Coronary artery (tissue), 2 donors: ENCODE measurements around the gene HSDL1.

ENCODE experiments used
- DNase-seq: peaks from one replicate; pipeline ENCODE4 v3.0.0-alpha.2; 2017; ENCODE audit warnings: low spot score
- H3K27ac ChIP-seq, 2 donors: fragments of 200-600 bp; sonication (generic); one replicate each; pipeline ENCODE4 v1.5.1; 2016 to 2019
- H3K4me3 ChIP-seq: fragments of 200-600 bp; sonication (generic); 2 replicates; pipeline ENCODE4 v1.5.1; 2016; ENCODE audit warnings: mild to moderate bottlenecking, moderate library complexity
- TF ChIP-seq, protein P1 (sequence below): fragments of 200-600 bp; sonication (generic); IDR thresholded peaks from one replicate; pipeline ENCODE4 v1.5.1; 2019; ENCODE audit warnings: antibody characterized with exemption

Gene HSDL1

DNA sequence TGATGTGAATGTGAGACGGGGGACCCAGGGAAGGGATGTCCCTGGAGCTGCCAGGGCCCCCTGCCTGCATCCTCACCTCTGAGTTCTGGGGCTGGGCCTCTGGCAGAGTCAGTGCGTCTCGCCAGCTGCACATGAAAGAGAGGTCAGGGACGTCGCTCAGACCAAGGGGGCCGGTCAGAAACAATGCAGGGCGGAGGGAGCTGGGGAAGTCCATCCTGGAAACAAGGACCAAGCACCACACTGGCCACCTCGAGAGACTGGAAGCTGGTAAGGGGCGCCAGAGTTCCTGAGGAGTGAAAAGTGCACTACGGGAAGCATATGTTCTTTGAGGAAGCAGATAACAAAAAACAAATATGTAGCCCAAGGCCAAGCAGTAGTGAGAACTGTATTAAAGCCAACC, 39.8 kb upstream of the HSDL1 start:
- no peak overlapping the region for H3K27ac ChIP-seq
- DNase-seq, result peak; percentile 68
- TF ChIP-seq, protein P1, sequence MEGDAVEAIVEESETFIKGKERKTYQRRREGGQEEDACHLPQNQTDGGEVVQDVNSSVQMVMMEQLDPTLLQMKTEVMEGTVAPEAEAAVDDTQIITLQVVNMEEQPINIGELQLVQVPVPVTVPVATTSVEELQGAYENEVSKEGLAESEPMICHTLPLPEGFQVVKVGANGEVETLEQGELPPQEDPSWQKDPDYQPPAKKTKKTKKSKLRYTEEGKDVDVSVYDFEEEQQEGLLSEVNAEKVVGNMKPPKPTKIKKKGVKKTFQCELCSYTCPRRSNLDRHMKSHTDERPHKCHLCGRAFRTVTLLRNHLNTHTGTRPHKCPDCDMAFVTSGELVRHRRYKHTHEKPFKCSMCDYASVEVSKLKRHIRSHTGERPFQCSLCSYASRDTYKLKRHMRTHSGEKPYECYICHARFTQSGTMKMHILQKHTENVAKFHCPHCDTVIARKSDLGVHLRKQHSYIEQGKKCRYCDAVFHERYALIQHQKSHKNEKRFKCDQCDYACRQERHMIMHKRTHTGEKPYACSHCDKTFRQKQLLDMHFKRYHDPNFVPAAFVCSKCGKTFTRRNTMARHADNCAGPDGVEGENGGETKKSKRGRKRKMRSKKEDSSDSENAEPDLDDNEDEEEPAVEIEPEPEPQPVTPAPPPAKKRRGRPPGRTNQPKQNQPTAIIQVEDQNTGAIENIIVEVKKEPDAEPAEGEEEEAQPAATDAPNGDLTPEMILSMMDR, result no peak
- no peak overlapping the region for H3K4me3 ChIP-seq

DNA sequence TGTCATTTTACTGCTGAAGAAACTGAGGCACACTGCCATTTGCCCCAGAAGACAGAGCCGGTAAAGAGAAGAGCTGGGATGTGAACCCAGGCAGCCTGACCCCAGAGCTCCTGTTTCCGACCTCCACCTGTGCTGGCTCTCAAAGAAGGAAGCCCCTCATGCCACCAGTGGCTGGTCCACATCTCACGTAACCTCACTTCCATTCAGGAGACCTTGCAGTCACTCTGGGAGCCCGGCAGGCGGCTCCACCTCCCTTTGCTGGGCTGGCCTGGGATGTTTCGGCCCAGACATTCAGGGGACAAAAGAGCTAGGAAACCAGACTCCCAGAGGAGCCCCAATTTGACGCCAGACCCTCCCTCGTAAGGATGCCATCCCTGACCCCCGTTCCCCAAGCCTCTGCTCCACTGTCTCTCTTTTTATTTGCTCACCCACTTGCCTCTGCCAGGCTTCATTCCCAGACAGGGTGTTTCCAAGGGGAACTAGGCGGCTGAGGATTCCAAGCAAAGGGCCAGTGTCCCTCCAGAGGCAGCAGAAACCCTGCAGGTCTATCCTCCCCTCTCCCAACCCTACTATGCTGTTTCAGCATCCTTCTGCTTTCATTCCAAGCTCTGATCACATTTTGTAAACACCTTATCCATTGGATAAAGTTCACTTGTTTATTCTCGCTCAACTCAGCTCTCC, 39.1 kb upstream of the HSDL1 start:
- peak overlapping the region in 1 of 2 donors; percentile 26 for H3K27ac ChIP-seq
- peak; percentile 66 for DNase-seq
- H3K4me3 ChIP-seq, result no peak overlapping the region
- TF ChIP-seq, protein P1, result no peak

DNA sequence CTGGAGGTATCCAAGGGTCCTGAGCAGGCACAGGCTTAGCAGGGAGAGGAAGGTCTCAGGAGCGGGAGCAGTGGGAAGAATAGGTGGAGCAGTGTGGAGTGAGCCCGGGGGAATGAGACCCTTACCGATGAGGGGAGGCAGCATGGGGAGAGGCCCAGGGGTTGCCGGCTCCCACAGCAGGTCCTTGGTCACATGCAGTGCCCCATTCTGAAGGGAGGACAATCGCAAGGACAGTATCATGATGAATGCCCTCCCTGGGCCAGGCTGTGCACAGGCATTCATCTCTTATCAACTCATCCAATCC, 38.5 kb upstream of the HSDL1 start:
- H3K27ac ChIP-seq, result no peak overlapping the region

DNA sequence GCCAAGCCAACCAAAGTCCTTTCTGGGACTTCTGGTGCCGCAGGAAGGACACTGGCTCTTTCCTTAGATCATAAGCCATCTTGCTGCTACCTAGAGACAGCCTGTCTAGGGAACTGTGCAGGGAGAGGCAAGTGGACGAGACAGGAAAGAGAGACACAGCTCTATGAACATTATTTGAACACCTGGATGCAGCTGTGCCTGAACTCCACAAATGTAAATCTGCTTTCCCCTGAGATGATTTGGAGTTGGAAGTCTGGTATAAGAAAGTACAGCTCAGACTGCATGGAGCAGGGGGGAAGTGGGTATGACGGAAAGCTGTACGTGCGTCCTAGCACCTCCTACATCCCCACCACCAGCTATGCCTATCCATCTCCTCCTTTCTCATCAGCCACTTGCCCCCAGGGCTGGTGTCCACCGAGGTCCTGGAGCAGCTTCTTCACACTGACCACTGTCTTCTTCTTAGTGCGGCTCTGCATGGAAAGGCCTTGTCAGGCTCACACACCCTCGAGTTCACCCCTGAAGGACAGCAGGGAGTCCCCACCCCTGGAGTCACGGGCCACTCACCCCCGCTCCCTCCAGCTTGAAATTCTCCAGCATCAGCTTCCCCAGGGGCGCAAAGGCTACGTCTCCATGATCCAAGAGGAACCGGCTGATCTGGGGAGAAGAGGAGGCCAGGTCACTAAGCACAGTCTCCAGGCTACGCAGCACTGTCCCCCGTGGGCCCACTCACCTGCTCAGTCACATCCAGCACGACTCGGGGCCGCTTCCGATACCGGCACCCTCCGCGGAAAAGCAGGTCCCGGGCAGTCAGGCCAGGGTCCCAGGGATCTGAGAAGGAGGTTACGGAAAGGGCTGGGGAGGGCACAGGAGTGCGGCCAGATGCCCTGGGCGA, 37.9 kb upstream of the HSDL1 start:
- H3K4me3 ChIP-seq, result no peak overlapping the region
- TF ChIP-seq, protein P1, result no peak
- DNase-seq, result peak; percentile 57
- H3K27ac ChIP-seq, result no peak overlapping the region

More for the DNA sequence above, 38.5 kb upstream of the HSDL1 start:
- no peak overlapping the region for H3K4me3 ChIP-seq
- TF ChIP-seq, protein P1, result no peak
- DNase-seq, result no peak

DNA sequence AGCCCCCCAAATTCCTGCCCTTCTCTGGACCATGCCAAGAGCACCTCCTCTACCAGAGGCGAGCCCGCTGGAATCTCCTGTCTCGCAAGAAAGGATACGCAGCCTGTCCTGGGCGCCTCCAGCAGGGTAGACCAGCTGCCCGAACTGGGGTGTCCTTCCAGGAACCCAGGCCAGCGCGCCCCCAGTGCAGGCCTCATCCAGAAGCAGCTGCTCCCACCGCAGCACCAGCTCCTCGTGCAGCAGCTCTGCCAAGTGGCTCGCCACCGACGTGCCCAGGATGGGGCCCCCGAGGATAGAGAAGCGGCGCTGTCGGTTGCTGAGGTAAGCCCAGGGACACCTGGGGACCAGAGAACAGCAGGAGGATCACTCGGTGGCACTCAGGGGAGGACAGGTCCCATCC, 37.1 kb upstream of the HSDL1 start:
- no peak overlapping the region for H3K27ac ChIP-seq
- TF ChIP-seq, protein P1, result no peak
- peak; percentile 68 for DNase-seq
- no peak overlapping the region for H3K4me3 ChIP-seq

DNA sequence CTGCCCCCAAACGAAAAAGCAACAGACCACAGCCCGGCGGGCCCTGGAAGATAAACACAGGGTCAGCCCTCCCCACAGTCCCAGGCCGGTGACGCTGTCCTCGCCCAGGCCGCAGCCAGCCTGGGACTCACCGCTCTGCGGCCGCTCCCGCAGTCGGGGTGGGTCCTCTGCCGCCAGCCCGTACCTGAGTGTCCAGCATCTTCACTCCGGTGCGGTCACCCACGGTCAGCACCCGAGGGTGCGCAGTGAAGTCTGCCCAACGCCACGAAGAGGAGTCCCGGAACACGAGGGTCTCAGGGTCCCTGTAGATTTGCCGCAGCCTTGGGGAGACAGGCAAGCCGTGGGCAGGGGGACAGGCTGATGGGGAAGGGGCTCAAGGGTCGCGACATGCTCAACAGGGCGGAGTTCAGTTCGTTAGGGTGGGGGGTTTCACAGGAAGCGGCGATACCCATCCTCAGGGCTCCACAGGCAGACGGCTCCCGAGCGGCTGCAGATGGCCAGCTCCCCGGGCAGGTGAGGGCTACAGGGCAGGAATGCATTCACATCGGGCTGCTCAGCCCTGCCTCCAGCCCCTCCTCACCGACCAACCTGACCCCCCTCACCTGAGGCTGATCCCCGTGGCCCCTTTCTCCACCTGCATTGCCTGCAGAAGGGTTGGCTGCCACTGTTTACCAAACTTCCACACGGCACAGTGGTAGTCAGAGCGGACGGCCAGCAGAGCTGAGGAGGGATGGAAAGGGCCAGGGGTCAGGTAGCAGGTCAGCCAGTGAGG, 36.4 kb upstream of the HSDL1 start:
- H3K27ac ChIP-seq, result no peak overlapping the region
- TF ChIP-seq, protein P1, result no peak

More for the DNA sequence above, 36.4 kb upstream of the HSDL1 start:
- no peak overlapping the region for H3K4me3 ChIP-seq
- DNase-seq, result peak; percentile 68
